Chondrocyte (in vitro differentiated cells): Measurements from ENCODE around the gene ZNF555. TPM values are rescaled to one million over a fixed set of nuclear protein-coding genes. Genes with fewer than 3 reads are reported as not detected.

Experiments used
- DNase-seq: peaks from one replicate; pipeline ENCODE4 v3.0.0; 2021; ENCODE audit warnings: mixed read lengths, low spot score
- H3K27ac Mint-ChIP-seq: one replicate; pipeline ENCODE4 v1.8.0; 2021; ENCODE audit warnings: mild to moderate bottlenecking, moderate library complexity, mixed read lengths; ENCODE audit not compliant: unreplicated experiment
- H3K27me3 Mint-ChIP-seq: 2 replicates; pipeline ENCODE4 v1.8.0; 2021; ENCODE audit warnings: low read depth, mixed read lengths
- H3K36me3 Mint-ChIP-seq: 2 replicates; pipeline ENCODE4 v1.8.0; 2021; ENCODE audit warnings: low read depth, mixed read lengths
- H3K4me1 Mint-ChIP-seq: 2 replicates; pipeline ENCODE4 v1.8.0; 2021; ENCODE audit warnings: low read depth, mild to moderate bottlenecking, mixed read lengths
- H3K4me3 Mint-ChIP-seq: one replicate; pipeline ENCODE4 v1.8.0; 2021; ENCODE audit warnings: mild to moderate bottlenecking, moderate library complexity, mixed read lengths; ENCODE audit not compliant: unreplicated experiment
- H3K9me3 Mint-ChIP-seq: 2 replicates; pipeline ENCODE4 v1.8.0; 2021; ENCODE audit warnings: low read depth, mixed read lengths
- total RNA-seq: library from RNA; stranded (reverse); gene quantifications from 3 replicates; pipeline ENCODE4 v1.2.1, GENCODE V29; 2021
- TF ChIP-seq, protein P1 (sequence below): fragments of 200-600 bp; sonication (generic); IDR thresholded peaks from 2 replicates; pipeline ENCODE4 v1.5.0; 2021; ENCODE audit warnings: antibody characterized with exemption, mild to moderate bottlenecking, moderate library complexity

Gene ZNF555
- total RNA-seq, 1 donor from 2014 or later, result 9.2 TPM

DNA sequence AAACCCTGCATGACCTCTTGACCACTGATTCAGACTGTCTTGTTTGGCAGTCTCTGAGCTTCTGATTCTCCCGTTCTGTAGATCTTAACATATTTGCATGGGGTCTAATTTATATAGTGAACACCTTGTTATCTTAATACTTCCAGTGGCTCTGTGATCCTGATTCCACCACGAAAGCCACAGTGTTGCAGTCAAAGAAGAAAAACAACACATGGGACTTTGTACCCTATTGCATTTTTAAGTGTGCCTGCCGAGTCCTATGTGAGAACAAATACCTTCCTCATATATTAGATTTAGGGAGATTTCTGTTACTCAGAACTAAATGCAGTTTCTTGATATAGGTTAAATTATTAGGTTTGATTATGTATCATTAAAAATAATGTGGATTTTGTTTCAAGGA, 13.6 kb downstream of the ZNF555 start:
- no peak for DNase-seq
- TF ChIP-seq, protein P1, sequence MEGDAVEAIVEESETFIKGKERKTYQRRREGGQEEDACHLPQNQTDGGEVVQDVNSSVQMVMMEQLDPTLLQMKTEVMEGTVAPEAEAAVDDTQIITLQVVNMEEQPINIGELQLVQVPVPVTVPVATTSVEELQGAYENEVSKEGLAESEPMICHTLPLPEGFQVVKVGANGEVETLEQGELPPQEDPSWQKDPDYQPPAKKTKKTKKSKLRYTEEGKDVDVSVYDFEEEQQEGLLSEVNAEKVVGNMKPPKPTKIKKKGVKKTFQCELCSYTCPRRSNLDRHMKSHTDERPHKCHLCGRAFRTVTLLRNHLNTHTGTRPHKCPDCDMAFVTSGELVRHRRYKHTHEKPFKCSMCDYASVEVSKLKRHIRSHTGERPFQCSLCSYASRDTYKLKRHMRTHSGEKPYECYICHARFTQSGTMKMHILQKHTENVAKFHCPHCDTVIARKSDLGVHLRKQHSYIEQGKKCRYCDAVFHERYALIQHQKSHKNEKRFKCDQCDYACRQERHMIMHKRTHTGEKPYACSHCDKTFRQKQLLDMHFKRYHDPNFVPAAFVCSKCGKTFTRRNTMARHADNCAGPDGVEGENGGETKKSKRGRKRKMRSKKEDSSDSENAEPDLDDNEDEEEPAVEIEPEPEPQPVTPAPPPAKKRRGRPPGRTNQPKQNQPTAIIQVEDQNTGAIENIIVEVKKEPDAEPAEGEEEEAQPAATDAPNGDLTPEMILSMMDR, result no peak
- Mint-ChIP-seq H3K27me3 (no peaks in the 10 kb centered on the region), H3K9me3 (peaks cover 72% of the 10 kb centered on the region), H3K4me1 (no peaks in the 10 kb centered on the region), H3K4me3 (no peak overlapping the region), H3K36me3 (peaks cover 66% of the 10 kb centered on the region), H3K27ac (no peak overlapping the region)

- DNase-seq, result no peak
- H3K27ac Mint-ChIP-seq, result no peak overlapping the region
- H3K36me3 Mint-ChIP-seq, result peaks cover 52% of the 10 kb centered on the region
- H3K27me3 Mint-ChIP-seq, result no peaks in the 10 kb centered on the region
- peaks cover 61% of the 10 kb centered on the region for H3K9me3 Mint-ChIP-seq
- TF ChIP-seq, protein P1, result no peak
- no peaks in the 10 kb centered on the region for H3K4me1 Mint-ChIP-seq
- no peak overlapping the region for H3K4me3 Mint-ChIP-seq
Observed at GRCh38 chr19:2856457-2857050, 15.3 kb downstream of the ZNF555 start.

GRCh38 chr19:2858864-2859263, 17.6 kb downstream of the ZNF555 start:
- peaks cover 3% of the 10 kb centered on the region for H3K27me3 Mint-ChIP-seq
- no peaks in the 10 kb centered on the region for H3K4me1 Mint-ChIP-seq
- TF ChIP-seq, protein P1, result no peak
- peaks cover 29% of the 10 kb centered on the region for H3K36me3 Mint-ChIP-seq
- no peak overlapping the region for H3K27ac Mint-ChIP-seq
- no peak for DNase-seq
- H3K4me3 Mint-ChIP-seq, result no peak overlapping the region
- H3K9me3 Mint-ChIP-seq, result peaks cover 42% of the 10 kb centered on the region

DNA sequence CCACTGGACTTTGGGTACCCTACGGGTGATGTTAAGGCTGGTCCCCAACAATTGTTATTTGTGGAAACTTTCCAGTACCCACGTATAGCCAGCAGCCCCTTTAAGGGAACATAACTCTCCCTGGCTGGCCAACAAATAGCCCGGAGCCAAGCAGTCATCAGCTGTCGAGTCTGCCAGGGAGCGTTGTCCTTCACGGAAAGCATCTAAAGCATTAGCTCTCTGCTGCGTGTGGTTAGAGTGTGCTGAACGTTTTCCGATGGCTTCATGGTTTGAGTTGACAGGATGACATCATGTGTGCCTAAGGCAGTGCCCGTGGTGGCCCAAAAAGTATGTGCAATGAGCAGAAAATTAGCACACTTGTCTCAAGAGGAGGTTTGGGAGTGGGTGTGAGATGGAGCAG, 22.5 kb downstream of the ZNF555 start:
- DNase-seq, result no peak
- Mint-ChIP-seq H3K9me3 (peaks cover 10% of the 10 kb centered on the region), H3K27me3 (peaks cover 4% of the 10 kb centered on the region), H3K27ac (no peak overlapping the region), H3K36me3 (peaks cover 5% of the 10 kb centered on the region), H3K4me1 (no peaks in the 10 kb centered on the region), H3K4me3 (no peak overlapping the region)
- TF ChIP-seq, protein P1, result no peak

GRCh38 chr19:2865334-2866100, 24.2 kb downstream of the ZNF555 start:
- Mint-ChIP-seq H3K9me3 (peaks cover 3% of the 10 kb centered on the region), H3K27ac (no peak overlapping the region), H3K27me3 (peaks cover 4% of the 10 kb centered on the region), H3K36me3 (peaks cover 2% of the 10 kb centered on the region), H3K4me1 (no peaks in the 10 kb centered on the region), H3K4me3 (no peak overlapping the region)
- no peak for DNase-seq
- TF ChIP-seq, protein P1, result no peak
